Measurements from ENCODE around the gene GLA.

GRCh38 chrX:101417981-101418841, 10.5 kb upstream of the GLA start:
- TF ChIP-seq CTCF (conservative IDR thresholded peaks at IDR 0.05; ENCODE audit: low read depth, low read length) (no peak), EZH2phosphoT487 (IDR thresholded peaks at IDR 0.05; ENCODE audit: borderline replicate concordance, low read length) (no peak), EZH2 (IDR thresholded peaks at IDR 0.05; ENCODE audit: low read length, unreplicated experiment) (no peak)

Measured in PC-3 (cell line).